HepG2 (cell line): ENCODE measurements around the gene TRDMT1. TPM values are rescaled to one million over a fixed set of nuclear protein-coding genes. Genes with fewer than 3 reads are reported as not detected.

Experiments
- ATAC-seq: fragments of 200-7000 bp; cut with Tn5 transposase; 3 replicates; pipeline ENCODE4 v1.9.1; 2020; ENCODE audit warnings: mild to moderate bottlenecking, moderate library complexity
- BruUV-seq: library from RNA; stranded (reverse); fragments of 400-500 nt; replicated peaks from 2 replicates; lab custom pipeline; 2021; lab: Mats Ljungman, UMichigan
- CTCF ChIA-PET: fragments of 300-600 bp; formaldehyde crosslinking; extraction: SDS; loops from one replicate; lab custom pipeline; 2021; ENCODE audit warnings: low total read pairs, inconsistent platforms, low intra/inter-chr PET ratio; lab: Yijun Ruan, JAX
- POLR2A ChIA-PET: fragments of 350-600 bp; sonication (Branson Sonifier 250); formaldehyde crosslinking; loops from one replicate; lab custom pipeline; 2020; ENCODE audit warnings: antibody characterized with exemption, inconsistent platforms; lab: Yijun Ruan, JAX
- DNase-seq: peaks from one replicate; pipeline ENCODE4 v3.0.0-alpha.2; 2015; ENCODE audit warnings: low spot score
- FAIRE-seq: peaks from 3 replicates; lab custom pipeline; 2011; peaks lifted over from hg19 to GRCh38; lab: Jason Lieb, UNC
- H2AFZ ChIP-seq: one replicate; pipeline ENCODE4 v1.6.1; 2011; ENCODE audit warnings: low read length, inconsistent platforms
- H3K27ac ChIP-seq: fragments of 300-600 bp; 3 replicates; pipeline ENCODE4 v1.8.0; 2011; ENCODE audit warnings: mixed run types, mild to moderate bottlenecking, mixed read lengths, low read length, inconsistent platforms; ENCODE audit not compliant: insufficient read depth; ENCODE audit errors: extremely low read length
- H3K27me3 ChIP-seq, 2 experiments: fragments of 200-600 bp in 1 of 2; 2 replicates in 1 of 2; 3 replicates in 1 of 2; pipeline versions ENCODE4 v1.6.0 to v1.8.0; 2011; ENCODE audit warnings: low read length in 2 of 2, mild to moderate bottlenecking in 2 of 2, moderate library complexity in 2 of 2, inconsistent platforms in 1 of 2; ENCODE audit not compliant: insufficient read depth in 2 of 2, control insufficient read depth in 1 of 2
- H3K36me3 ChIP-seq, 2 experiments: fragments of 200-600 bp in 1 of 2; replicated peaks in 1 of 2; 2 replicates in 1 of 2; 3 replicates in 1 of 2; pipeline versions ENCODE4 v1.5.1 to v1.8.0; 2011; ENCODE audit warnings: low read length in 2 of 2, inconsistent platforms in 1 of 2; ENCODE audit not compliant: insufficient read depth in 2 of 2, control insufficient read depth in 1 of 2
- H3K4me1 ChIP-seq: 2 replicates; pipeline ENCODE4 v1.5.1; 2012; ENCODE audit warnings: low read length, inconsistent platforms; ENCODE audit not compliant: insufficient read depth
- H3K4me2 ChIP-seq: 2 replicates; pipeline ENCODE4 v1.6.0; 2011; ENCODE audit warnings: low read depth, low read length, inconsistent platforms
- H3K4me3 ChIP-seq, 3 experiments: fragments of 200-600 bp in 1 of 3; sonication (generic), shearing (Covaris generic) in 1 of 3; replicated peaks in 1 of 3; 2 replicates each; pipeline ENCODE4 v1.5.1; 2011 to 2016; ENCODE audit warnings: low read length in 3 of 3, inconsistent platforms in 2 of 3, low read depth in 2 of 3, mild to moderate bottlenecking in 2 of 3, control low read depth in 1 of 3, mixed read lengths in 1 of 3; ENCODE audit not compliant: insufficient read depth in 1 of 3
- H3K79me2 ChIP-seq: one replicate; pipeline ENCODE4 v1.6.1; 2011; ENCODE audit warnings: low read length, inconsistent platforms; ENCODE audit not compliant: insufficient read depth
- H3K9ac ChIP-seq: 2 replicates; pipeline ENCODE4 v1.6.0; 2011; ENCODE audit warnings: mild to moderate bottlenecking, low read depth, low read length, inconsistent platforms; ENCODE audit not compliant: insufficient read depth
- H3K9me3 ChIP-seq: 2 replicates; pipeline ENCODE4 v1.5.1; 2012; ENCODE audit warnings: mild to moderate bottlenecking, low read length
- H4K20me1 ChIP-seq: 2 replicates; pipeline ENCODE4 v1.6.0; 2011; ENCODE audit warnings: inconsistent platforms, mild to moderate bottlenecking, low read length, moderate library complexity; ENCODE audit not compliant: insufficient read depth
- AGO1 ChIP-seq: fragments of 200-400 bp; formaldehyde crosslinking; IDR thresholded peaks from 2 replicates; pipeline ENCODE4 v1.6.1; 2017; ENCODE audit warnings: mild to moderate bottlenecking, low read depth, low read length, moderate library complexity; ENCODE audit not compliant: poor library complexity, severe bottlenecking
- CEBPB ChIP-seq: IDR thresholded peaks from 2 replicates; pipeline ENCODE4 v1.6.1; 2011; ENCODE audit warnings: low read depth, low read length, improper control_type of control experiment, borderline replicate concordance
- DNMT1 ChIP-seq: sonication (generic); formaldehyde crosslinking; IDR thresholded peaks from 2 replicates; pipeline ENCODE4 v1.5.1; 2020; ENCODE audit warnings: mild to moderate bottlenecking, missing genetic modification reagents
- EED ChIP-seq: sonication (generic); formaldehyde crosslinking; IDR thresholded peaks from 2 replicates; pipeline ENCODE4 v1.5.0; 2020; ENCODE audit warnings: mild to moderate bottlenecking, missing genetic modification reagents
- KAT8 ChIP-seq: IDR thresholded peaks from 2 replicates; pipeline ENCODE4 v1.6.1; 2016; ENCODE audit warnings: missing genetic modification reagents, missing compliant biosample characterization
- MED8 ChIP-seq: sonication (generic); formaldehyde crosslinking; IDR thresholded peaks from 2 replicates; pipeline ENCODE4 v1.8.1; 2023; ENCODE audit warnings: mild to moderate bottlenecking, missing genetic modification reagents; ENCODE audit not compliant: insufficient replicate concordance
- POLR2G ChIP-seq: fragments of 200-400 bp; formaldehyde crosslinking; IDR thresholded peaks from 2 replicates; pipeline ENCODE4 v1.6.1; 2018; ENCODE audit warnings: mild to moderate bottlenecking, low read depth, low read length, moderate library complexity
- TFDP1 ChIP-seq: IDR thresholded peaks from 2 replicates; pipeline ENCODE4 v1.6.1; 2016; ENCODE audit warnings: missing compliant biosample characterization, missing genetic modification reagents, borderline replicate concordance
- ZNF317 ChIP-seq: sonication (generic); formaldehyde crosslinking; IDR thresholded peaks from 2 replicates; pipeline ENCODE4 v1.5.0; 2020; ENCODE audit warnings: mild to moderate bottlenecking, missing genetic modification reagents
- ZNF362 ChIP-seq: sonication (generic); formaldehyde crosslinking; IDR thresholded peaks from 2 replicates; pipeline ENCODE4 v1.4.0; 2020; ENCODE audit warnings: missing genetic modification reagents, mild to moderate bottlenecking, borderline replicate concordance
- ZNF570 ChIP-seq: sonication (generic); formaldehyde crosslinking; IDR thresholded peaks from 2 replicates; pipeline ENCODE4 v1.4.0; 2020; ENCODE audit warnings: mild to moderate bottlenecking, missing genetic modification reagents, borderline replicate concordance
- ZNF891 ChIP-seq: sonication (generic); formaldehyde crosslinking; IDR thresholded peaks from 2 replicates; pipeline ENCODE4 v1.5.0; 2020; ENCODE audit warnings: mild to moderate bottlenecking, missing genetic modification reagents
- WGBS: methylation state at CpG from one replicate; pipeline ENCODE4 v1.1.6; 2017; ENCODE audit warnings: low lambda C conversion rate; 5-methylcytosine and 5-hydroxymethylcytosine counted together
- in situ Hi-C: cut with HindIII; loops from 2 replicates; pipeline ENCODE4 v1.10.0; 2017; ENCODE audit warnings: low pct_unique_long_range_greater_than_20kb; ENCODE audit not compliant: extremely low pct_ligation_motif_present
- intact Hi-C: fragments of 100-400 bp; cut with micrococcal nuclease; formaldehyde crosslinking; loops from one replicate; pipeline ENCODE4 v1.10.0; 2022; ENCODE audit not compliant: unreplicated experiment
- polyA plus RNA-seq, 8 experiments: library from polyadenylated mRNA; depleted of rRNA in 3 of 8; stranded (reverse) in 7 of 8; unstranded in 1 of 8; fragments of >200 nt; fragmentation: Illumina TruSeq in 4 of 8; extraction: Trizol in 4 of 8; gene quantifications; 2 replicates each; pipeline versions ENCODE4 v1.2.1 to v1.2.3, GENCODE V29; 2011 to 2016; ENCODE audit warnings: low read depth in 4 of 8, missing spikeins in 1 of 8, mixed read lengths in 1 of 8; ENCODE audit not compliant: insufficient read depth in 1 of 8
- total RNA-seq, 5 experiments: library from RNA; depleted of rRNA; stranded (reverse); fragments of >200 nt; fragmentation: Illumina TruSeq; extraction: Trizol; gene quantifications; 2 replicates each; pipeline ENCODE4 v1.2.3, GENCODE V29; 2016; ENCODE audit warnings: low read depth in 1 of 5

Gene TRDMT1
- total and polyA plus RNA-seq, 2 of the 13 experiments (the other 11 are each of a cell fraction or from before 2014, with no cell fraction given), result 2.0 to 3.0 TPM

- no peak for TF ChIP-seq EED (CRISPR knock-in tag)
- no peak for TF ChIP-seq DNMT1
- no peak for TF ChIP-seq ZNF570 (CRISPR knock-in tag)
- TF ChIP-seq ZNF891, result no peak
These were observed 17.6 kb upstream of the TRDMT1 start (continued) for GRCh38 chr10:17219024-17219423.

GRCh38 chr10:17217631-17218232 lies 16.3 kb upstream of the TRDMT1 start:
- 77% methylated on average over 1 of the region's 1 CpG for WGBS
- FAIRE-seq, result no peak
- no peak for DNase-seq
- H3K27me3 ChIP-seq, result no peaks in the 10 kb centered on the region
- 0 out of 2 replicates have a peak, but pooled peaks have one; percentile 41 for TF ChIP-seq CEBPB
- no peak for TF ChIP-seq AGO1
- TF ChIP-seq, all 625 proteins: peak for 1
- intact Hi-C loops (no loop called here), in situ Hi-C loops (no loop called here)
- Histone ChIP-seq H2AFZ (no peak overlapping the region), H3K4me3 (no peak overlapping the region), H3K9ac (no peak overlapping the region), H3K9me3 (no peaks in the 10 kb centered on the region), H3K36me3 (no peaks in the 10 kb centered on the region), H3K4me2 (no peak overlapping the region), H4K20me1 (no peaks in the 10 kb centered on the region), H3K27ac (no peak overlapping the region), H3K79me2 (no peaks in the 10 kb centered on the region), H3K4me1 (no peaks in the 10 kb centered on the region)
- CTCF ChIA-PET, result no interaction called here
- POLR2A ChIA-PET, result no interaction called here
- no peak for ATAC-seq
- BruUV-seq, result no TSS peak

GRCh38 chr10:17216901-17217395 lies 15.5 kb upstream of the TRDMT1 start:
- POLR2A ChIA-PET, result no interaction called here
- no peaks in the 10 kb centered on the region for H3K9me3 ChIP-seq
- in situ Hi-C loops (no loop called here), intact Hi-C loops (no loop called here)
- ATAC-seq, result no peak
- H2AFZ ChIP-seq, result no peak overlapping the region
- DNase-seq, result no peak
- no peaks in the 10 kb centered on the region for H4K20me1 ChIP-seq
- H3K36me3 ChIP-seq, result no peaks in the 10 kb centered on the region
- BruUV-seq, result no TSS peak
- no peaks in the 10 kb centered on the region for H3K4me1 ChIP-seq
- H3K79me2 ChIP-seq, result no peaks in the 10 kb centered on the region
- whole genome bisulfite sequencing, result 48% methylated on average over 6 of the region's 6 CpGs
- no peak overlapping the region for H3K4me3 ChIP-seq
- H3K9ac ChIP-seq, result no peak overlapping the region
- no peak overlapping the region for H3K4me2 ChIP-seq
- H3K27ac ChIP-seq, result no peak overlapping the region
- CTCF ChIA-PET, result no interaction called here
- no peaks in the 10 kb centered on the region for H3K27me3 ChIP-seq
- FAIRE-seq, result no peak
- TF ChIP-seq TFDP1 (CRISPR knock-in tag) (no peak), ZNF317 (CRISPR knock-in tag) (no peak), MED8 (no peak), KAT8 (CRISPR knock-in tag) (no peak), POLR2G (no peak), ZNF362 (no peak)
